AML-193 (cell line): ENCODE results near the gene TTC34.
"Not testable (repeated sequence)": the region's sequence is repeated elsewhere in the genome, so short reads cannot be mapped to it uniquely, and the experiment has no call there.

Source experiments
- DNase-seq, 2 experiments: peaks; one replicate each; lab custom pipeline; 2025; lab: John Stamatoyannopoulos, UW

TTC34 gene

DNA sequence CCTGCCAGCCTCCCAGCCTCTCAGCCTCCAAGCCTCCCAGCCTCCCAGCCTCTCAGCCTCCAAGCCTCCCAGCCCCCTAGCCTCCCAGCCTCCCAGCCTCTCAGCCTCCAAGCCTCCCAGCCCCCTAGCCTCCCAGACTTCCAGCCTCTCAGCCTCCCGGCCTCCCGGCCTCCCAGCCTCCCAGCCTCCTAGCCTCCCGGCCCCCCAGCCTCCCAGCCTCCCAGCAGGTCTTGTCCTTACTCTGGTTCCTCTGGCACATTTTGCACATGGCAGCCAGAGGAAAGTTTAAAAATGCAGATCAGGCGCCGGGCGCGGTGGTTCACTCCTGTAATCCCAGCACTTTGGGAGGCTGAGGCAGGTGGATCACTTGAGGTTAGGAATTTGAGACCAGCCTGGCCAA, 2.5 kb downstream of the TTC34 start:
- DNase-seq = not testable (repeated sequence)

DNA sequence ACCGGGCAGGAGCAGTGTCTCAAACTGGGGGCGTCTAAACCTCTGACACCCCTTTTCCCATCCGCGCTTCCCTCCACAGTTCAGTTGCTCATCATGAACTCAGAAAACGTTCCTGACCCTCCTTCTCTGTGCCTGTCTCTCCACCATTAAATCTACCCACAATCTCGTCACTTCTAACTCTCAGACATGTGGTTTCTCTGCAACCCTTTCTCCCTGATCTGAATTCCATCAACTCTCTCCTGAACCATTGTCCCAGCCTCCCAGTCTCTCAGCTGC, 3.8 kb downstream of the TTC34 start:
- DNase-seq = no peak

DNA sequence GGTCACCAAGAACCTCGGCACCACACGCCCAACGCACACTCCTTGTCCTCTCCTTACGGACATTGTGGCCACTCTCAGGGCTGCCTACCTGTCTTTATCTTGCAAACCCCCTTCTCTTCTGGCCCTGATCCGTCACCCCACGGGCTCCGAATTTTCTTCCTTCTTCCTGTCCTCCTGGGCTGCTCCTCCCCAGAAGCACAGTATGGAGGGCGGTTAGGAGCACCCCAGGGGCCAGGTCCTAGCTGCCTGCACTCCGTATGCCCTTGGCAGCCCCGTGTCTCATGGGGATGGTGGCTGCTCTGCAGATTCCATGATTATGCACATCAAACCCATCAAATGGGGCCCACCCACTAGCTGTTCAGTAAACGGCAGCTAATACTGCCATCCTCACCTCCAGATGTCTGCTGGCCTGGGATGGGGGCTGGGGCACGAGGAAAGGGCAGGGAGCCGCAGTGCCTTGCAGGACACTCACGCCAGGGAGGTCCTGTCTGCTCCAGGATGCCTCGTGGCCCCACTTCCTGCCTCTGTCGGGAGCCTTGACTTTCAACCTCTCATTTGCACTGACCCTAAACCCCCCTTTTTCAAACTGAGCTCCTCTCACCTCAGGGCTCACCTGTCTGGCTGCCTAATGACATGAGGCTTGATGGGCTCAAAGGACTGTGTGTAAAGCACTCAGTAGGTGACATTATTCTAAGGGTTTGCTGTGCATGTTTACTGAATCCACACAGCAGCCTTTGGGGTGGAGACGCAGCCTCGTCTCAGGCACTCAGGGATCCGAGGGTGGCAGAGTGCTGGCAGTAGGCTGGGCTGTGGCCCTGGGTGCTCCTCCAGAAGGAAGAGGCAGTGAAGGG, 4.4 kb downstream of the TTC34 start:
- no peak for DNase-seq

DNA sequence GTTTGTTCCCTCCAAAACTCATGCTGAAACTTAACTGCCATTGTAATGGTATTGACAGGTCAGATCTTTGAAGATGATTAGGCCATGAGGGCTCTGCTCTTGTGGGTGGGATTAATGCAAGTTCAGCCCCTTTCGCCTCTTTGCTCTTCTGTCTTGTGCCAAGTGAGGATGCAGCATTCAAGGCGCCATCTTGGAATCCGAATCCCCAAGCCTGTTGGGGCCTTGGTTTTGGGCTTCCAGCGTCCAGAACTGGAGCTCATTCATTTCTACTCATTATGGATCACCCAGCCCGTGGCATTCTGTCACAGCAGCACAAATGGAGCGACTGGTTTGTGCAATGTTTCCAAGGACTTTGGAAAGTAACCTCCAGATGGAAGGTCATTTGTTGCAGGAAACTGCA, 5.6 kb downstream of the TTC34 start:
- DNase-seq = no peak

DNA sequence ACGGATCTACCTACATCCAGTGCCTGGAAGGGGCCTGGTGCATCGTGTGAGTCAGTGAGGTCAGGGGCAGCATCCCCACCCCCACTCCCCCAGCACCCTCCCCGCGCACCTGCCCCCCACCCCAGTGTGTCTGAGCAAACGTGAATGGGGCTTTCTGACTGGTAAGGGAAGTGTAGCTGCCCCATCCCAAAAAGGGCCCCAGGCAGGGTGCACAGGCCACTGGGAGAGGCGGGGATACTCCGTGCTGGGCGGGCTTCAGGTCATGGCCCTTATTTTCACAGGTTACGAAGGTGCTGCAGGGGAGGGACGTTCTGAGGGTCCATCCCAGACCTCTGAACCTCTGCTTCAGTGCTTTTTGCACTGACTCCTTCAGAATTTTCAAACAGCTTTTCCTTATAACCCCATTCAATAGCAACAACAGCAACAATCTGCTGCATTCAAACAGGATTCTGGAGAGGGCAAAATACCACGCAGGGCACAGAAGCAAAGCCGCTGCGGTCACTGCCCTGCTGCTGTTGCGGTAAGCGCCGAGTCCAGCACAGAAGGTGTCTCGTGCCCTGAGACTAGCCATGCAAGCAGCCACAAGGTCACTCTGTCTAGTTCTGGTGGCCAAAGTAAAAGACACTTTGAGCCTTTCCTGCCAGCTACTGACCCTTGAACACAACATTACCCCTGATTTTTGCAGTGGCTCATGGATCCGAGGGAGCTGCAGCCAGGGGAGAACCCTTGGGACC, 10.3 kb downstream of the TTC34 start:
- DNase-seq = no peak

DNA sequence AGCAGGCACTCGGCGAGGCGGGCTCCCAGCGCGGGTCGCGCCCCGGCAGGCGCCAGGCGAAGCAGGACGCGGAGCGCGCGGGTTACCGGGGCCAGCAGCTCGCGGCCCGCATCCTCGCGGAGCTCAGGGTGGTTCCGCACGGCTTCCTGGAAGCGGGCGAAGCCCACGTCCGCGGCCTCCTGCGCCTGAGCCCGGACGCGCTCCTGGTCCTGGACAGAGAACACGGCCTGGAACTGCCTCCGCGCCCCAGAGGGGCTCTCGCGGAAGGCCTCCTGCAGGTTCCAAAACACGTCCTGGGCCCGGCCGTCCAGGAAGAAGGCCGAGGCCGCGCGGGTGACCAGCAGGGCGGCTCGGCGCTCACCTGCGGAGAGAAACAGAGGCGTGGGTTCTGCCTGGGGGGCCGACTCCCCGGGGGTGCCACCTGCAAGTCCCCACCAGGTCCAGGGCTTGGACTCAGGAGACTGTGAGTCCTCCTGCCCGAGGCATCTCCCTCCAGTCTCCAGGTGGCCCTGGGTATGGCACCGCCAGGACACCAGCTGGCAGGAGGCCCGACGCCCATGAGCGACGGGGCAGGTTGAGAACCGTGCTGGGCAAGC, 11.4 kb downstream of the TTC34 start:
- no peak for DNase-seq

DNA sequence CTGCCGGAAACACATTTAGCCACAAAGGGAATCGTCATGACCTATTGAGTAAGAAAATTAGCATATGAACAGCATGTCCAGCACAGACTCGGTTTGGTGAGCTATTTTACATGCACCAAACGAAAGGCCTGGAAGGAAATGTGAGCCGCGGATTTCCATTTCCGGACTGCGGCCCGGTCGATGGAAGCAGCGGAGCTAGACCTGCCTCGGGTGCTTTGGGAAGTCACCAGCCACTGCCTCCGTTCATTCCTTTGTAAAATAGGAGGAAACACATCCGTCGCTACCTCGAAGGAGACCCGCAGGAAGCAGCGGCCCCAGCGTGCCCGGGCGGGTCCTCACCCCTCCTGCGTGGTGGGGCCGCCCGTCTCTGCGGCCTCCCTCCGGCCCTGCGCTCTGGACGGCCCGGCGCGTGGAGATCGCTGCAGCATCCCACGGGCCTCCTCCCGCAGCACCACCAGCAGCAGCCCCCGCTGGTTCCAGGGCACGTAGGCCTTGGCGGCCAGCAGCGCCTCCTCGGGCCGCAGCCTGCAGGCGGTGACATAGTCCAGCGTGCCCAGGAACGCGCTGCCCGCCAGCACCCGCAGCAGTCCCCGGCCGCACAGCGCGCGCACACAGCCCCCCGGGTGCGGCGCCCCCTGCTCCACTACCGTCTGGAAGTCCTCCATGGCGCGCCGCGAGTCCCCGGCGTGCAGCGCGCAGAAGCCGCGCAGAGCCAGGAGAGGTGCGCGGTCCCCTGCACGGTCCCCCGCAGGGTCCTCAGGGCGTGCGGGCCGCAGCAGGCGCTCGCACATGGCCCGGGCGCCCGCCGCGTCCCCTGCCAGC, 12.1 kb downstream of the TTC34 start:
- no peak for DNase-seq

DNA sequence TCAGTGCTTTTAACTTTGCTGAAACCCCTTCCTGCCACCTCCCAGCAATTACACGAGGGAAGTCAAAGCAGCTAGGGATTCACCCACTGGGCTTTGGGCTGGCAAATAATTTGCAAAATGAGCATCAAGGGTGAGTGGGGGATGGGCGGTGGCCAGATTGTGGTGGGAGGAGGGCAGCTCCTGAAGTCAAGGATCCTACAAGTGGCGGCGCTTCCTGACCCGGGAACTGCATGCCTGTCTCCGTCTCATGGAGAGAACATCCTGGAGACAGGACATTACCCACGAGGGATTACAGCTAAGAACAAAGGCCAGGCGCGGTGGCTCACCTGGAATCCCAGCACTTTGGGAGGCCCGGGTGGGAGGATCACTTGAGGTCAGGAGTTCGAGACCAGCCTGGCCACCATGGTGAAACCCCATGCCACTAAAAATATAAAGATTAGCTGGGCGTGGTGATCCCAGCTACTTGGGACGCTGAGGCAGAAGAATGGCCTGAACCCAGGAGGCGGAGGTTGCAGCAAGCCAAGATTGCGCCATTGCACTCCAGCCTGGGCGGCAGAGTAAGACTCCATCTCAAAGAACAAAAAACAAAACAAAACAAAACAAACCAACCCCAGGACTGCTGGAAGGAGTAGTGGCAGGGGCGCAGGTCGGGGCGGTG, 12.9 kb downstream of the TTC34 start:
- no peak for DNase-seq

DNA sequence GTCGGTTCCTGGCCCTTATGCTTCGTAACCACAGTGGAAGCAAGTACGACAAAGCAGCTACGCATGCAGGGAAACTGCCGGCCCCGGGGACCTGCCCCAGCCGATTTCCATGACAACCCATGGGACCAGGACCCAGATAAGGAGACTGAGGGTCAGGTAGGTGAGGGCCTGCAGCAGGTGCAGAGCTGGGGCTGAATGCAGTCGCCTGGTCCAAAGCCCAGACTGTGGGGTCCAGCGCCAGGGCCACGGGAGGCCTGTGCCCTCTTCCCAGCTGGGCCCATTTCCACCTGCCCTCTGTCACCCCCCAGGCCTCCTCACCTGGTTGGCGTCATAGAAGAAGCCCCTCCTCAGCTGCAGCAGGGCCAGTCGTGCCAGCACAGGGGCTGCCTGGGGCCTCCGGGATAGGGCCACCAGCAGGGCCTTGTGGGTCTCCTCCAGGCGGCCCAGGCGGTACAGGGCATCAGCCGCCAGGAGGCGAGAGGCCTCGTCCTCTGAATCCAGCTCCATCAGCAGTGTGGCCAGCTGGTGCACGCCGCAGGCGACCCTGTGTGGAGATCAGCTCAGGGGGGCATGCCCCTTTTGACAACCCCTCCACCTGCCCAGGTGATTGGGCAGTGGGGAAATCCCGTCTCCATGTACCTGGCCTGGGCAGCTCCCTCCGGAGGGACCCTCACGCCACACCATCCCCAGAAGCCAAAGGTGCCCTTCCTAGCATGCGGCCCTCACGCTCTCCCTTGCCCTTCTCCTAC, 14.2 kb downstream of the TTC34 start:
- no peak for DNase-seq

DNA sequence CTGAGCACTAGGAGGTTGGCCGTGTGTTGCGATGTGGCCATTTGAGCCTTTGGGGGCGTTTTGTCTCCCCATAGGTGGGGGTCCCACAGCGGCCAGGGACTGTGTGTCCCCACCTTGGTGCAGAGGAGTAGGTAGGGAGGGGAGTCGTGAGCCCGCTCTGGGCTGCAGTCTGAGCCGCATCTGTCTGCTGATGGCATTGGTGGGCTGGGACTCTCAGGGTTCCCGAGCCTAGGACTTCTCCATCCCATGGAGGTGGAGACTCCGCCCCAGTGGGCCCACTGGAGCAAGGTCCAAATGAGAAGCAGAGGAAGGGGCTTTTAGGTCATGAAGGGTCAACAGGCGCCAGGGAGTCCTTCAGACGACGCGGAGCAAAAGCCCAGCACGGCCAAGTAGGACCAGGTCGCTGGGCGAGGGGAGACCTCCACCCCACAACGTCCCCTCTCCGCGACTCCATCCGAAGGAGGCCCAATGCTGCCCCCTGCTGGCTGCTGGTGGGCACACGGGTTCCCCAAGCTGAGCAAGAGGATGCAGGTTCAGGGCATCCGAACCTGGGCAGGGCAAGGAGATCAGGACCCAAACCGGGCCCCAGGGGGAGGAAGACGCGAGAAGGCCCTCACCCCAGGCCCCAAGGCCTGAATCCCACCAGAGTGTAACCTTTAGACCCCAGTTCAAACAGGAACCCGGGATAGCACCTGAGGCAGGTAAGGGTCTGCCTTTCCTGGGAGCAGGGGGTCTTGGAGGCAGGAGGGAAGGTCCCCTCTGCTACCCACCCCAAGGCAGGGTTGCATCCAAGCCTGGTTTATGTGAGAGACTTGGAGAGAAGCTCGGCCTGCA, 14.9 kb downstream of the TTC34 start:
- peak in 1 of 2 experiments; percentile 0 for DNase-seq

DNA sequence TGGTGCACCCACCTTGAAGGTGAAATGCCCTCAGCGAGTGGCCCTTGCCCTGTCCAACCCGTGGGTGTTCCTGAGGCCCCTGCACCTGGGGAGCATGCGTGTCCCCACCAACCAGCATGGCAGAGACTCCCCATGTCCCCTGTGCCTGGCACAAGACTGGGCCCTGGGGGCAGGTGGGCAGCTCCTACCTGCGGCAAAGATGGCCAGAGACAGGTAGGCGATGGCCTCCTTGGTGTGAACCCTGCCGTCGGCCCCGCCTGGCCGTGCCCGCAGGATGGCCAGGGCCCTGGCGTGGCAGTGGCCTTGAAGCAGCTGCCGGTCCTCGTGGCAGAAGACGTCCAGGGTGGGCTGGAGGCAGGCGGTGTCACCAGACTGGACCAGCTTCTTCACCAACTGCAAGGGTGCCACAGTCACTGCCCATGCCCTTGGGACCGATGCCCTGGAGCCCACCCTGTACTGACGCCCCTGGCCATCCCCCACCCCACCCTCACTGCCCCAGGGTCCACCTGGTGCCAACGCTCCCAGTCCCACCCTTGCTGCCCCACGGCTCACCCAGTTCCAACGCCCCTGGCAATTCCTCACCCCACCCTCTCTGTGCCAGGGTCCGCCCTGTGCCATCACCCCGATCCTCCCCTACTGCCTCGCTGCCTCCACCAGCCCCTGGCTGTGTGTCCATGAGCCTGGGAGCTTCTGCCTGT, 15.7 kb downstream of the TTC34 start:
- DNase-seq = no peak

DNA sequence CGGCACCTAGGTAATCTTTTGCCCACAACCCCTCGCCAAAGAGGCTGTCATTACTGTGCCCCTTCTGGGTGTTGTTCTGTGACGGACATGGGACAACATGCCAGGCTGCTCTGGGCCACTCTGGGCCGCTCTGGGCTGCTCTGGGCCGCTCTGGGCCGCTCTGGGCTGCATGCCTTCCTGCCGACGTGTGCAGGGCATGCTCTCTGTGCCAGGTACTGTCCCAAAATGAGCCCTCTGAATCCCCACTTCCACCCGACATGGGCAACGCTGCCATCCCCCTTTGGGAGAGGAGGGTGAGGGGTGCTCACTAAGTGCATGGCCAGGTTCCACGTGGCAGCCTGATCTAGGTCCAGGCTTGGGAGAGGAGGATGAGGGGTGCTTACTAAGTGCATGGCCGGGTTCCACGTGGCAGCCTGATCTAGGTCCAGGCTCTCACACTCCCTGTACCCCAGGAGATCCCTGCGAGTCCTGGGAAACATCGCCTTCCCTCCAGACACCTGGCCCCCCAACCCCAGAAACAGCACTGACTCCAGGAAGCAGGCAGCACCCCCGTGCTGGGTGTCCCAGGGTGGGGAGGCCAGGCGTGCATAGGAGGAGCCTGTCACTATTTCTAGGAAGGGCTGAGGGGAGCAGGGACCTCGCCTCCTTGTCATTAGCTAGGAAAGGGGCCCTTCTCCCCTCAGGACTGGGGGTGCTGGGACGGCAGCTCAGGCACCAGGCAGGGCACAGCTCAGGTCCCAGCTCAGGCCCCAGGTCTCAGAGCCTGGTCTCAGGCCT, 16.5 kb downstream of the TTC34 start:
- DNase-seq = no peak

DNA sequence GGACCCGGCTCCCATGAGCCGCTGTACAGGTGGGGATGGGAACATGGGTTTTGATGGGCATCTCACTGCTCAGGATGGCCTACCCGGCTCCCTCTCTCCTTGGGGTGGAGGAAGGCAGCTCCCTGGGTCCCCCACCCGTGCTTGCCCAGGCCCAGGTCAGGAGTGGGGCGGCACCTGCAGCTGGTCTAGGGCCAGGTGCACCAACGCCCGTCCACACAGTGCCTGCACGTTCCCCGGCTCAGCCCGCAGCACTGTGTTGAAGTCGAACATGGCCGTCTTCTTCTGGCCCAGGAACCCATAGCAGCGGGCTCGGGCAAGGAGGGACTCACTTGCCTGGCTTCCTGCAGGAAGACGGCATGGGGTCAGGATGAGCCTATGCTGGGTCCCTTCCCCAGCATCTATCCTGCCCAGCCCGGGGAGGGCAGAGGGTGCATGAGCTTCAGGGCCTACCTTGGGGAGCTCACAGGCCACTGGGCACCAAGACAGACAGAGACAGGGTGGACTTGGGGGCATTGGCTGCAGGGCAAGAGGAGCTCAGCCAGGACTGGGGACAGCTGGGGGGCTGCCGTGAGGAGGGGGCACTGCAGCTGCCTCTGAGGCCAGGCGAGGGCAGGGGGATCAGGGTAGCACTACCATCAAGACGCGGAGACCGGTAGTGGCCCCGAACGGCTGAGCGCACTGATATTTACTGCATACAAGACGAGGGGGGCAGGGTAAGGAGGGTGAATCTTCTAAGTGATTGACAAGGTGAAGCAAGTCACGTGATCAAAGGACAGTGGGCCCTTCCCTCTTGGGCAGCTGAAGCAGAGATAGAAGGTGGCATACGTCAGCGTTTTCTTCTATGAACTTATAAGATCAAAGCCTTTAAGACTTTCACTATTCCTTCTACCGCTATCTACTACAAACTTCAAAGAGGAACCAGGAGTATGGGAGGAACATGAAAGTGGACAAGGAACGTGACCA, 17.8 kb downstream of the TTC34 start:
- DNase-seq = no peak

DNA sequence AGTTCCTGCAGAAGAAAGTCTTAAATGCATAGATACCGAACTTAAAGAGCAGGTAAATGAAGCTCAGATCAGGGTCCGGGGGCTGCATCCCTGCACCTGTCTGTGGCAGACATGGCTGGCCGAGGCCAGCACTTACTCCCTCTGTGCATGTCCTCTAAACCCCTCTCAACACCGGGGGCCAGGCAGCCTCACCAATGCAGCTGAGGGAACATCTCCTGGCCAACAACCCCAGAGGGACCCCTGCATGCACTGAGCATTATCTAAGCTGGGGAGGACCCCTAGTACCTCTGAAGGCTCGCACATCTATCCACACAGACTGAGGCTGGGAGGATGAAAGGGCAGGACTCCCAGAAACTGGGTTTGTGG, 18.4 kb downstream of the TTC34 start:
- DNase-seq = no peak

DNA sequence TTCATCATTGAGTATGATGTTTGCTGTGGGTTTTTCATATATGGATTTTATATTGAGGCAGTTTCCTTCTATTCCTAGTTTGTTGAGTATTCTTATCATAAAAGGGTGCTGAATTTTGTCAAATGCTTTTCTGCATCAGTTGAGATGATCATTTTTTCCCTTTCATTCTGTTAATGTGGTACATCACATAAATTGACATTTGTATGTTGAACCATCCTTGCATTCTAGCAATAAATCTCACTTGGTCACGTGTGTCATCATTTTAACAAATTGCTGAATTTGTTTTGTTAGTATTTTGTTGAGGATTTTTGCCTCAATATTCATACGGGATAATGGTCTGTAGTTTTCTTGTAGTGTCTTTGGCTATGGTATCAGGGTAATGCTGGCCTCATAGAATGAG, 19.9 kb downstream of the TTC34 start:
- no peak for DNase-seq

DNA sequence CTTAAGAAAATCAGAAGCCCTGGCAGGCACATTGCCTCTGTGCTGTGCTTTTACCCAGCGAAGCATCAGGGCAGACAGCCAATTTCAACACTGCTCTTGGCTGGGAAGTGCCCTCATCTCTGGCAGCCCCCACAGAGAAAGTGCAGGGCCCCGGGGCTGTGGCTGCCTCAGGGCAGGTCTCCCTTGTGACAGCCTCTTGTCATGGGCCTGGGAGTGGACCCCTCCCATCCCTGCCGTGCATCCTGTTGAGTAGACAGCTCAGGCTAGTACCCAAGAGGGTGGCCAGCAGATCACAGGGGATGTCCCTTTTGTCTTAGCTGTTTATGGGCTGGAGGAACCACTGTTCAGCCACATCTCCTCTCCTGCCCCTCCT, 23.3 kb downstream of the TTC34 start:
- DNase-seq = no peak

DNA sequence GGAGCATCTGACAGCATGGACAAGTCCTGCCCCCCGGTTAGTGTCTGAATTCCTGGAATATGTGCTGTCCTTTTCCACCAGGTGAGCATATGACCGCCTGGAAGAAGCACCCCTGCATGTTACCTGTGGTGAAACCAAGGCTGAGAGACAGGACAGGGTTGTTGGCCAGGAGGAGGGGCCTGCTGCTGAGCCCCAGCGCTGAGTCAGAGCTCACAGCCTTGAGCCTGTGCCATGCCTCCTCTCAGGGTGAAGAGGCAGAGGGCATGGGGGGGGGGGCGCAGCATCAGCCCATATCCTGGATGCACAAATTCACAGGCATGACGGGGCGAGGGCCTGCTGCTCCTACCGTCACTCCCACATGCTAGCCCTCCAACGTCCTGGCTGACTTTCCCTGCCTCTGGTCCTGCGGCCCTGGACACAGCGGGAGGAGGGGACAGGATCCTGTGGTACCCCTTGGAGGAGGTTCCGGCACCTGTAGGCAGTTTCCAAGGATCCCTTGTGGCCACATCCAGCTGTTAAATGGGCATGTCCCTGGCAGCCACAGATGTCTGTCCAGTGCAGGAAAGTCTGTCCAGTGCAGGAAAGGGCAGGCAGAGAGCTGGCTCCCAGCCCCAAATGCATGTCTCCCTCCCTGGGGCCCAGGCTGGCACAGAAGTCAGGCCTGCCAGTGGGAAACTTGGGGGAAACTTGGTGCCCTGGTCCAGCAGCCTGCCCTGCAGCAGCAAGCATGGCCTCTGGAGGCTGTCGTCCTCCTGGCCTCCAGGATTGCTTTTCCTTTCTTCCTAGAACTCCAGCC, 23.9 kb downstream of the TTC34 start:
- DNase-seq = no peak
